Measurements from ENCODE around the gene ELMO3. TPM values are rescaled to one million over a fixed set of nuclear protein-coding genes. Genes with fewer than 3 reads are reported as not detected.

The ELMO3 gene
- total and polyA plus RNA-seq, 2 donors from 2014 or later, result 24.2 to 33.1 TPM

DNA sequence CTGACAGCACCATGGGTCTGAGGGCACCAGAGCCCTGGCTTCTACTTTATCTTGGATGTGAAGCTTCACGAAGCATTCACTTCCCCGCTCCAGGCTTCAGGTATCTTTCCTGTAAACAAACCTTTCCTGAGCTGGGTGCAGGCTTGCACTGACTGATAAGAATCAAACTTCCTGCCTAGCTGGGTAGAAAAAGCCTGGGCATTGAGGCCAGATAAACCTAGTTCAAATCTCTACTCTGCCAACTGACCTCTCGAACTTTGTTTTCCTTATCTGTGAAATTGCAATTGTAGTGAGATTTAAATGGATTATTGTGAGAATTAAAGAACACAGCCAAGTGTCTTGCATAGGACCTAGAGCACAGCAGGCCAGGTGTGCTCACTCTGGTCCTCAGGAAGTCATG lies 25.1 kb downstream of the ELMO3 start:
- FAIRE-seq (no peak), DNase-seq (no peak)
- H3K4me1 ChIP-seq (ENCODE audit: control insufficient read depth in 2 of 3, insufficient read depth in 2 of 3, low read depth in 1 of 3, low read length in 3 of 3), result peaks cover 0 to 20% (median 11%) of the 10 kb centered on the region in 3 donors
- intact Hi-C loops (cut with DNase I), result no loop called here
- no peaks in the 10 kb centered on the region for H3K27me3 ChIP-seq (ENCODE audit: control insufficient read depth, insufficient read depth, low read length)
- TF ChIP-seq, protein P1, sequence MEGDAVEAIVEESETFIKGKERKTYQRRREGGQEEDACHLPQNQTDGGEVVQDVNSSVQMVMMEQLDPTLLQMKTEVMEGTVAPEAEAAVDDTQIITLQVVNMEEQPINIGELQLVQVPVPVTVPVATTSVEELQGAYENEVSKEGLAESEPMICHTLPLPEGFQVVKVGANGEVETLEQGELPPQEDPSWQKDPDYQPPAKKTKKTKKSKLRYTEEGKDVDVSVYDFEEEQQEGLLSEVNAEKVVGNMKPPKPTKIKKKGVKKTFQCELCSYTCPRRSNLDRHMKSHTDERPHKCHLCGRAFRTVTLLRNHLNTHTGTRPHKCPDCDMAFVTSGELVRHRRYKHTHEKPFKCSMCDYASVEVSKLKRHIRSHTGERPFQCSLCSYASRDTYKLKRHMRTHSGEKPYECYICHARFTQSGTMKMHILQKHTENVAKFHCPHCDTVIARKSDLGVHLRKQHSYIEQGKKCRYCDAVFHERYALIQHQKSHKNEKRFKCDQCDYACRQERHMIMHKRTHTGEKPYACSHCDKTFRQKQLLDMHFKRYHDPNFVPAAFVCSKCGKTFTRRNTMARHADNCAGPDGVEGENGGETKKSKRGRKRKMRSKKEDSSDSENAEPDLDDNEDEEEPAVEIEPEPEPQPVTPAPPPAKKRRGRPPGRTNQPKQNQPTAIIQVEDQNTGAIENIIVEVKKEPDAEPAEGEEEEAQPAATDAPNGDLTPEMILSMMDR (IDR thresholded peaks at IDR 0.05; ENCODE audit: borderline replicate concordance, extremely low read depth, insufficient read depth), result no peak
- H3K9me3 ChIP-seq (ENCODE audit: control insufficient read depth in 2 of 3, insufficient read depth in 1 of 3, low read length in 3 of 3), result no peaks in the 10 kb centered on the region
- H3K4me3 ChIP-seq (ENCODE audit: low read length in 3 of 3), result no peak overlapping the region
- H3K36me3 ChIP-seq (ENCODE audit: control insufficient read depth in 2 of 3, insufficient read depth in 3 of 3, low read length in 3 of 3), result peaks cover 0 to 5% (median 0%) of the 10 kb centered on the region in 3 donors
- H3K27ac ChIP-seq (ENCODE audit: low read depth in 2 of 2, low read length in 2 of 2), result no peak overlapping the region
- no peak overlapping the region for H3K9ac ChIP-seq (ENCODE audit: low read length in 3 of 3)

DNA sequence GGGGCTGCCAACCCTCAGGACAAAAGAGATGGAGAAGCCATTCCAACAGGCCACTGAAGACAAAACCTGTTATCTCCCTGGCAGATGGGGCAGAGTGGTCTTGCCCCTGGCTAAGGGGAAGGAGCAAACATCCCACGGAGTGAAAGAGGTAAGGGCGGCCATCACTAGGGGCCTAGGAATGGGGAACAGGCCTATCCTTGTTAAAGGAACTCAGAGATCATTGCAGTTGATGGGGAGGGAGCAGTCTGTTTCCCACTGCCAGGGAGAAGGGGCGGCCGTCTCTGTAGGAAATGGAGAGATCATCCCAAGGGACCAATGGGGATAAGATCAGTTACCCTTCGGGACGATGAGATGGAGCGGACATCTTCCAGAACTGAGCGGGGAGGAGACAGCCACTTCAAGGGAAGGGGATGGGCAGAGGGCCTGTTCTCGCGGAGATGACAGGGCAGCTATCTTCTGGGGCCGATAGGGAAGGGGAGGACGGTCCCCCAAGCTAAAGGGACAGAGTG lies 27.4 kb downstream of the ELMO3 start:
- intact Hi-C loops (cut with DNase I), result no loop called here
- Histone ChIP-seq H3K4me3 (ENCODE audit: low read length in 3 of 3) (peak overlapping the region; percentile 83 to 100 (median 98)), H3K9ac (ENCODE audit: low read length in 3 of 3) (peak overlapping the region; percentile 38 to 96 (median 80)), H3K4me1 (ENCODE audit: control insufficient read depth in 2 of 3, insufficient read depth in 2 of 3, low read depth in 1 of 3, low read length in 3 of 3) (peaks cover 0 to 20% (median 11%) of the 10 kb centered on the region in 3 donors), H3K9me3 (ENCODE audit: control insufficient read depth in 2 of 3, insufficient read depth in 1 of 3, low read length in 3 of 3) (no peaks in the 10 kb centered on the region), H3K27ac (ENCODE audit: low read depth in 2 of 2, low read length in 2 of 2) (peak overlapping the region; percentile 0 to 85), H3K27me3 (ENCODE audit: control insufficient read depth, insufficient read depth, low read length) (no peaks in the 10 kb centered on the region), H3K36me3 (ENCODE audit: control insufficient read depth in 2 of 3, insufficient read depth in 3 of 3, low read length in 3 of 3) (peaks cover 2 to 26% (median 11%) of the 10 kb centered on the region in 3 donors)
- TF ChIP-seq, protein P1 (IDR thresholded peaks at IDR 0.05; ENCODE audit: borderline replicate concordance, extremely low read depth, insufficient read depth), result no peak
- FAIRE-seq (no peak), DNase-seq (no peak)

DNA sequence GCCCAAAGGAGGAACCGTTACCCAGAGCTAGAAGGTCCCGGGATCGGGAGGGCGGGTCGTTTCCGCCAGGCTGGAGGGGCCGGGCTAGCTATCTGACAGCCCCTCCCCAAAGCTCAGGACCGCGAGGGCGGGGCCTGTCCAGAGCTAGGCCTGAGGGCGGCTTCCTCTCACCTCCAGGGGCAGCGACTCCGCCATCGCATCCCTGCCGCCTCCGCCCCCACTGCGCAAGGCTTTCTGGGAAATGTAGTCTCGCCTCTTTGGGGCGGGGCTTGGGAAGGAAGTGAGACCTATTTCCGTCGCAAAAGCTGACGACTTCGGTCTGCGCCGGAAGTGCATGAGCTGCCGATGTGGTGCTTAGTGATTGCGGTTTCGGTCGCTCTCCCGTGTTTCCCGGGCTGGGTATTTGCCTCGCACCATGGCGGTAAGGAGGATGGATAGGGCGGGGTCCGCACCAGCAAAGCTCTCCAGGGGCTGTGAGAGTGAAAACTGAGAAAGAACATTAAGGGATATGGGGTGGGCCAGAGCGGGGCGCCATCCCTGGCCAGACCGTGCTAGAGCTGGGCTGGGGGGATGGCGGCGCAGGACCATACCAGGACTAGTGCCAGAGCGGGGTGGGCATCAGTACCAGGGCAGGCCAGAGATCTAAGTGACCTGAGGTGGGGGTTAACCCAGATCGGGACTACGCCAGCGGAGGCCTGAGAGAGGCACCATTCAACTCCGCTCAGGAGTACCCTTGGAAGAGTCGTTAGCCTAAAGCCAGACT lies 28.1 kb downstream of the ELMO3 start, which contains the start of gene TMEM208:
Gene TMEM208, plus strand, starts transcription at position 327 of the 763 bp plus-strand sequence. Its CDS starts 89 bp downstream, at position 416.
- Histone ChIP-seq H3K9ac (ENCODE audit: low read length in 3 of 3) (peak within 1 kb of the TSS; percentile 85 to 96 (median 90)), H3K27me3 (ENCODE audit: control insufficient read depth, insufficient read depth, low read length) (no peaks in the 10 kb centered on the region), H3K4me1 (ENCODE audit: control insufficient read depth in 2 of 3, insufficient read depth in 2 of 3, low read depth in 1 of 3, low read length in 3 of 3) (peaks cover 0 to 20% (median 11%) of the 10 kb centered on the region in 3 donors), H3K27ac (ENCODE audit: low read depth in 2 of 2, low read length in 2 of 2) (peak within 1 kb of the TSS; percentile 3 to 85), H3K9me3 (ENCODE audit: control insufficient read depth in 2 of 3, insufficient read depth in 1 of 3, low read length in 3 of 3) (no peaks in the 10 kb centered on the region), H3K4me3 (ENCODE audit: low read length in 3 of 3) (peak within 1 kb of the TSS; percentile 94 to 100 (median 98)), H3K36me3 (ENCODE audit: control insufficient read depth in 2 of 3, insufficient read depth in 3 of 3, low read length in 3 of 3) (peaks cover 2 to 26% (median 16%) of the 10 kb centered on the region in 3 donors)
- FAIRE-seq (peak; percentile 77), DNase-seq (peak; percentile 98 to 99 (median 99))
- TF ChIP-seq, protein P1 (IDR thresholded peaks at IDR 0.05; ENCODE audit: borderline replicate concordance, extremely low read depth, insufficient read depth), result peak; percentile 13
- intact Hi-C loops (cut with DNase I), result no loop called here
